GM21717 (cell line): ENCODE data around the gene ZFAND3.
"Not testable (repeated sequence)": the region's sequence is repeated elsewhere in the genome, so short reads cannot be mapped to it uniquely, and the experiment has no call there.

ENCODE experiments used
- ATAC-seq: cut with Tn5 transposase; IDR thresholded peaks from one replicate; pipeline ENCODE4 v1.9.1; 2021; ENCODE audit warnings: mild to moderate bottlenecking, moderate library complexity; ENCODE audit not compliant: unreplicated experiment

ZFAND3 gene

GRCh38 chr6:37862430-37862829 is 42.9 kb downstream of the ZFAND3 start:
- no peak for ATAC-seq

GRCh38 chr6:37862992-37863391 is 43.5 kb downstream of the ZFAND3 start:
- ATAC-seq = no peak

GRCh38 chr6:37864250-37864649 is 44.7 kb downstream of the ZFAND3 start:
- ATAC-seq = no peak

- no peak for ATAC-seq
Measured at GRCh38 chr6:37865504-37865903, 46.0 kb downstream of the ZFAND3 start.

- ATAC-seq = no peak
Measured at GRCh38 chr6:37866590-37867507, 47.3 kb downstream of the ZFAND3 start.

- no peak for ATAC-seq
Measured at GRCh38 chr6:37867756-37868446, 48.4 kb downstream of the ZFAND3 start.

- ATAC-seq = no peak
Measured at GRCh38 chr6:37868447-37868825, 48.9 kb downstream of the ZFAND3 start.

- no peak for ATAC-seq
Measured at GRCh38 chr6:37871616-37872372, 52.3 kb downstream of the ZFAND3 start.

- ATAC-seq = no peak
Measured at GRCh38 chr6:37872373-37872745, 52.8 kb downstream of the ZFAND3 start.

GRCh38 chr6:37874726-37875125 is 55.2 kb downstream of the ZFAND3 start:
- no peak for ATAC-seq

- no peak for ATAC-seq
Measured at GRCh38 chr6:37875561-37876309, 56.2 kb downstream of the ZFAND3 start.

GRCh38 chr6:37876843-37877242 is 57.3 kb downstream of the ZFAND3 start:
- ATAC-seq = no peak

GRCh38 chr6:37877373-37878149 is 58.0 kb downstream of the ZFAND3 start:
- ATAC-seq = no peak

- no peak for ATAC-seq
Measured at GRCh38 chr6:37878150-37878710, 58.7 kb downstream of the ZFAND3 start.

GRCh38 chr6:37880602-37881001 is 61.1 kb downstream of the ZFAND3 start:
- not testable (repeated sequence) for ATAC-seq

GRCh38 chr6:37882292-37882691 is 62.8 kb downstream of the ZFAND3 start:
- ATAC-seq = no peak

GRCh38 chr6:37882724-37883413 is 63.3 kb downstream of the ZFAND3 start:
- ATAC-seq = no peak

- ATAC-seq = no peak
Measured at GRCh38 chr6:37884548-37884947, 65.0 kb downstream of the ZFAND3 start.

GRCh38 chr6:37889051-37889450 is 69.5 kb downstream of the ZFAND3 start:
- no peak for ATAC-seq
